ENCODE data around the gene WDR70.
"Not testable (repeated sequence)": the region's sequence is repeated elsewhere in the genome, so short reads cannot be mapped to it uniquely, and the experiment has no call there.

Gene WDR70

GRCh38 chr5:37453252-37453651, 74.1 kb downstream of the WDR70 start:
- in situ Hi-C loops (cut with MboI; ENCODE audit: low sequenced_read_pairs), result not testable (repeated sequence)

DNA sequence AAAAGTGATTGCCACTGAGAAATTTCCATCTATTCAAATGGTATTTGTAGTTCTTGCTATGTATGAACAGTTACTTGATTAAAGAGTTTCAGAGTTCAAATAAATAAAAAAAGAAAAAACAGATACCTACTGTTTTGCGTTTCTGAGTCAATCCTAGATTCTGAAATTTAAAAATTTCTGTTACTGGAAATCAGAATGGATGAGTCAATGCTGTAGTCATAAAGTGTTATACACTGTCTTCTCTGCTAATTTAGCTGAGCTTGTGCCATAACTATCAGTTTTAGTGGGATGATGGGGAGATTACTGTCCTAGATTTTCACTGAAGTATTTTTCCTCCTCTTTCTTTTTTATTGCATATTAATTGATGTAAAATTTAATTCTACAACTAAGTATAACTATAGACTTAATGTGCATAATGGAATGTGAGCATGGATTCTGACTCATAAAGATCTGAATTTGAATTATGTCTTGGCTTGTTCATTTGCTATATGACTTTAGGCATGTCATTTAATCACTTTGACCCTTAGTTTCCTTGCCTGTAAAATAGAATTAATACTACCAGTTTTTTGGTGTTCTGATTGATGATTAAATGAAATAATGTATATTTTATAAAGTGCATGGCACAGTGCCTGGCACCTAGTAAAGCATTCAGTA, 75.4 kb downstream of the WDR70 start:
- in situ Hi-C loops (cut with MboI; ENCODE audit: low sequenced_read_pairs), result not testable (repeated sequence)

GRCh38 chr5:37463191-37464051, 84.3 kb downstream of the WDR70 start:
- in situ Hi-C loops (cut with MboI; ENCODE audit: low sequenced_read_pairs), result not testable (repeated sequence)

- in situ Hi-C loops (cut with MboI; ENCODE audit: low sequenced_read_pairs), result not testable (repeated sequence)
These were observed 85.5 kb downstream of the WDR70 start for GRCh38 chr5:37464581-37464980.

- in situ Hi-C loops (cut with MboI; ENCODE audit: low sequenced_read_pairs), result not testable (repeated sequence)
These were observed 90.3 kb downstream of the WDR70 start for GRCh38 chr5:37469383-37469782.

DNA sequence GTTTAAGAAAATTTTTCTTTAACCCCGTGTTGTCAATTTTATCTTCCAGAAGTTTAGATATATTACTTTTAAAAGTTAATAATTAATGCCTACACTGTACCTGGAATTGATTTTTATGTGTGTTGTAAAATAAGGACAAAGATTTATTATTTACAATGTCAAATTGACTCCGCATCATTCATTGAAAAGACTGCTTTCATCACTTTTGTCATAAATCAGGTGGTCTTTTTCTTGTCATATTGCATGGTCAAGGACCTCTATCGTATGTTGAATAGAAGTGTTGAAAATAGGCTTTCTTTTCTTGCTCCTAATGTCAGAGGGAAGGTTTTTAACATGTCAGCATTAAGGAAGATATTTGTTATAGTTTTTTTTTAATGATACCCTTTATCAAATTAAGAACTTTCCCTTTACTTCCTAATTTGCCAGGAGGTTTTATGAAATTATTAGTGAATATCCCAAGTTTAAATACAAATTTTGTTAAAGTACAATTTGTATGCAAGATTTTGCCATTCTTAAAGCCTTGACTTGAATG, 92.6 kb downstream of the WDR70 start:
- in situ Hi-C loops (cut with MboI; ENCODE audit: low sequenced_read_pairs), result no loop called here

- in situ Hi-C loops (cut with MboI; ENCODE audit: low sequenced_read_pairs), result no loop called here
These were observed 98.3 kb downstream of the WDR70 start for GRCh38 chr5:37477426-37477825.

DNA sequence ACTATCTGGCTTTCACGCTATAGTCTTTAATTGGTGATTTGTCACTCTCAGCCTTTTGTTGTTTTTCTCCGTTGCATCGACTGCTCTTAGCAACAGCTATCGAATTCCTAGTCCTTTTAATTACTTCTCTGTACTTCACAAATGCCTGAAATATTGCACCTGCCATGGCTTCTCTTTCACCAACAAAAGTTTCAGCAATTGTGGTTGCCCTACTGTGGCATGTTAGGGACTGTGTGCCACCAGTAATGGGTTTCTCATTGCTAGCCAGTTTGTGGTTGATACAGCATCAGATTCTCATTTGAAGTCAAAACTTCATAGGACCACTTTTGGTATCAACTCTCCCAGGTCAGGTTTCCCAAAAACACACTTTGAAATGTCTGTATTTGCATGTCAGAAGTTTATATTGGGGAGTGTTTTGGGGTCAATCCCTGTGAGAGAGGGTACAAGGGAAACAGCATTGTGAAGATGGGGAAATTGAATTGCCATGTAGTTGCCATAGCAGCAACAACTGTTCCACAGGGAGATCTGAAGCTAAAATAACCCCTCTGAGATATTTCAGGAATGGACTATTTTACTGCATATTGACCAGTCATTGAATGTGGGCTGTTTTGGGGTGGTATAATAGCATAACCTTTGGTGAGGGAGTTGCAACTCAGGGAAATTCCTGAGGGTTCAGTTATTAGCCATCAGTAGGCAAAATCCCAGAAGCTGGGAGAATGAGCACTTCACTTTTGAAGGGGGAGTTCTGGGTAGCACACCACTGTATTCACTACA, 99.2 kb downstream of the WDR70 start:
- in situ Hi-C loops (cut with MboI; ENCODE audit: low sequenced_read_pairs), result no loop called here

DNA sequence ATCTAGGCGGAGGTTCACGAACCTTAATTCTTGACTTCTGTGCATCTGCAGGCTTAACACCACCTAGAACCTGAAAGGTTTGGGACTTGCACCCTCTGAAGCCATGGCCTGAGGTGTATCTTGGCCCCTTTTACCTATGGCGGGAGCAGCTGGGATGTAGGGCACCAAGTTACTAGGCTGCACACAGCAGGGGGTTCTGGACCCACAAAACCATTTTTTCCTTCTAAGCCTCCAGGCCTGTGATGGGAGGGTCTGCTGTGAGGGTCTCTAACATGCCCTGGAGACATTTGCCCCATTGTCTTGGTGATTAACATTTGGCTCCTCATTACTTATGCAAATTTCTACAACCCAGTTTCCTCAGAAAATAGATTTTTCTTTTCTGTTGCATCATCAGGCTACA, 102.3 kb downstream of the WDR70 start:
- in situ Hi-C loops (cut with MboI; ENCODE audit: low sequenced_read_pairs), result not testable (repeated sequence)

- in situ Hi-C loops (cut with MboI; ENCODE audit: low sequenced_read_pairs), result no loop called here
These were observed 111.1 kb downstream of the WDR70 start for GRCh38 chr5:37490120-37490810.

DNA sequence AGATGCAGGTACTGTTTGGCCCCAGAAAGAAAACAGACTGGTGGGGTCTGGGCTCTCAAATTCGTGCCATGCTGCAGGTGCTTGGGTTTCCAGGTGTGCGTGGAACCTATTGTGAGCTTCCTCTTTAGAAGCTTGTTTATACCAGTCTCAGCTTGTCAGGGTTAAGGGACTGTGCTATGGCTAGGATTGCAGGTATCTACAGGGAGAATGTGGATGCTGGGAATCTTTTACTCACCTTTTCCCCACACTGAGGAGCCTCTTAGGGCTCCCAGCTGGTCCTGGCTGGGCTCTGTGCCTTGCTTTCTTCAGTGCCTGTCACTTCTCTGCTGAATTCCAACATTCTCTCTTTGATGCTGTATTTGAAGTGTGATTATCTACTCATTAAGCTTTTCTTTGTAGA, 111.8 kb downstream of the WDR70 start:
- in situ Hi-C loops (cut with MboI; ENCODE audit: low sequenced_read_pairs), result no loop called here

GRCh38 chr5:37492778-37493555, 113.8 kb downstream of the WDR70 start:
- in situ Hi-C loops (cut with MboI; ENCODE audit: low sequenced_read_pairs), result no loop called here

GRCh38 chr5:37494756-37495155, 115.6 kb downstream of the WDR70 start:
- in situ Hi-C loops (cut with MboI; ENCODE audit: low sequenced_read_pairs), result no loop called here

DNA sequence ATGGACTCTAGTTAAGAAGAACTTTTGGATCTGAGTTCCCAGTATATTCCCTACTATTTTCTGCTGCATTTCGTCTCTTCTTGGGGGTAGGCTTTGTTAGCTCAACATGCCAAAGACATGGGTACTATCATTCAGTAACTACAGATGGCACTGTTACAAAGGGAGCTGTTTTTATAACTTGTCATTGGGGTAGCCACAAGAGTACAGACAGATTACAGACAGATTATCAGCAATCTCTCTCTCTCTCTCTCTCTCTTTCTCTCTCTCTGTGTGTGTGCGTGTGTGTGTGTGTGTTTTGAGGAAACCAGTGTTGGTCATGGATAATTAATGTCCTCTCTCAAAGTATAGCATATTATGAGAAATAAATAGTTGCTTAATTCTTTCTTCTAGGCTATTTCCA, 116.1 kb downstream of the WDR70 start:
- in situ Hi-C loops (cut with MboI; ENCODE audit: low sequenced_read_pairs), result no loop called here

- in situ Hi-C loops (cut with MboI; ENCODE audit: low sequenced_read_pairs), result no loop called here
These were observed 116.7 kb downstream of the WDR70 start for GRCh38 chr5:37495668-37496347.

GRCh38 chr5:37496902-37497445, 117.9 kb downstream of the WDR70 start:
- in situ Hi-C loops (cut with MboI; ENCODE audit: low sequenced_read_pairs), result no loop called here

- in situ Hi-C loops (cut with MboI; ENCODE audit: low sequenced_read_pairs), result no loop called here
These were observed 122.0 kb downstream of the WDR70 start for GRCh38 chr5:37501152-37501551.

GRCh38 chr5:37506241-37506640, 127.1 kb downstream of the WDR70 start:
- in situ Hi-C loops (cut with MboI; ENCODE audit: low sequenced_read_pairs), result no loop called here

GRCh38 chr5:37506722-37507121, 127.6 kb downstream of the WDR70 start:
- in situ Hi-C loops (cut with MboI; ENCODE audit: low sequenced_read_pairs), result no loop called here

Data from HL-60/S4 treated with retinoic acid at 250 ng/mL for 4 days and 3 days (cell line).